DOHH2 (cell line): ENCODE results near the gene FSD1L.

Experiments used
- EZH2phosphoT487 ChIP-seq: fragments of 200-600 bp; sonication (generic); IDR thresholded peaks from 2 replicates; pipeline ENCODE4 v1.6.1; 2017; ENCODE audit warnings: borderline replicate concordance, mild to moderate bottlenecking, antibody characterized with exemption, low read length, moderate library complexity, mixed read lengths
- TF ChIP-seq, protein P1 (sequence below): fragments of 200-600 bp; sonication (generic); IDR thresholded peaks from one replicate; pipeline ENCODE4 v1.5.1; 2014; ENCODE audit warnings: antibody characterized with exemption, mild to moderate bottlenecking, low read depth, low read length; ENCODE audit not compliant: poor library complexity, severe bottlenecking

DNA sequence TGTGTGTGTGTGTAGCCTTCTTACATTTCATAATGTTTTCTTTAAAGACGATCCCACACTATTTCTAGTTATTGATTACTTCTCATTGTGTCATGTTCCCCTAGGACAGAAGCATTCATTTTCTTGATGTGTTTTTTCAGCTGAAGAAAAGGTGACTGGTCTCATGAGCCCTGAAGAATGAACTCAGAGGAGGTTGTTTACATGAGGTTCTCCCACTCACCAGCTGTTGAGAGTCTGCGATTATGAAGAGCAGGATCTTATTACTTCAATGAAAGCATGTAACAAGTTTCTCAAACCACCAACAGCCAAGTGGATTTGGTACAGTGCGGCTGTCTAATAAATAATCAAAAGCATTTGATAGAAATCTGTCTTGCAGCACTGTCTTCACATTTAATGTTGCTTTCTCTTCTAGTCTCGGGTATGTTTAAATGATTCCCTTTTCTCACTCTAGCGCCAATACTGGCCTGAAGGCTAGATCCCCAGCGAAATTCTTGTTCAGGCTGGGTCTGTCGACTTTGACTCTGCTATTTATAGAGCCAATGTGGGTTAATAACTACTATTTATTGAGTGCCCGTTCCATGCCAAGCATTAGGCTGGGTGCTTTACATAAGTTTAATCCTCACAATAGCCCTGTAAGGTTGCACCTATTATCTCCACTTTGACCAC, 9.6 kb upstream of the FSD1L start:
- TF ChIP-seq, protein P1, sequence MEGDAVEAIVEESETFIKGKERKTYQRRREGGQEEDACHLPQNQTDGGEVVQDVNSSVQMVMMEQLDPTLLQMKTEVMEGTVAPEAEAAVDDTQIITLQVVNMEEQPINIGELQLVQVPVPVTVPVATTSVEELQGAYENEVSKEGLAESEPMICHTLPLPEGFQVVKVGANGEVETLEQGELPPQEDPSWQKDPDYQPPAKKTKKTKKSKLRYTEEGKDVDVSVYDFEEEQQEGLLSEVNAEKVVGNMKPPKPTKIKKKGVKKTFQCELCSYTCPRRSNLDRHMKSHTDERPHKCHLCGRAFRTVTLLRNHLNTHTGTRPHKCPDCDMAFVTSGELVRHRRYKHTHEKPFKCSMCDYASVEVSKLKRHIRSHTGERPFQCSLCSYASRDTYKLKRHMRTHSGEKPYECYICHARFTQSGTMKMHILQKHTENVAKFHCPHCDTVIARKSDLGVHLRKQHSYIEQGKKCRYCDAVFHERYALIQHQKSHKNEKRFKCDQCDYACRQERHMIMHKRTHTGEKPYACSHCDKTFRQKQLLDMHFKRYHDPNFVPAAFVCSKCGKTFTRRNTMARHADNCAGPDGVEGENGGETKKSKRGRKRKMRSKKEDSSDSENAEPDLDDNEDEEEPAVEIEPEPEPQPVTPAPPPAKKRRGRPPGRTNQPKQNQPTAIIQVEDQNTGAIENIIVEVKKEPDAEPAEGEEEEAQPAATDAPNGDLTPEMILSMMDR, result no peak
- TF ChIP-seq EZH2phosphoT487, result no peak
